HepG2 (cell line): ENCODE measurements around the gene CDK5R1. TPM values are rescaled to one million over a fixed set of nuclear protein-coding genes. Genes with fewer than 3 reads are reported as not detected.
A peak's percentile ranks its signal among the peaks of the same experiment; 100 is the strongest.

Source experiments
- CBX5 ChIP-seq: sonication (generic); formaldehyde crosslinking; IDR thresholded peaks from 2 replicates; pipeline ENCODE4 v1.4.0; 2020; ENCODE audit warnings: missing genetic modification reagents, borderline replicate concordance
- CENPX ChIP-seq: sonication (generic); formaldehyde crosslinking; IDR thresholded peaks from 2 replicates; pipeline ENCODE4 v1.9.0; 2021; ENCODE audit warnings: mild to moderate bottlenecking, missing genetic modification reagents, moderate library complexity
- DMTF1 ChIP-seq: sonication (generic); formaldehyde crosslinking; IDR thresholded peaks from 2 replicates; pipeline ENCODE4 v1.4.0; 2020; ENCODE audit warnings: mild to moderate bottlenecking, missing genetic modification reagents
- DR1 ChIP-seq: sonication (generic); formaldehyde crosslinking; IDR thresholded peaks from 2 replicates; pipeline ENCODE4 v1.8.0; 2021; ENCODE audit warnings: mild to moderate bottlenecking, missing genetic modification reagents, inconsistent platforms
- EZH2 ChIP-seq: conservative IDR thresholded peaks from 2 replicates; pipeline ENCODE4 v1.6.1; 2012; ENCODE audit warnings: mild to moderate bottlenecking, low read depth, low read length, moderate library complexity
- HHEX ChIP-seq: IDR thresholded peaks from 2 replicates; pipeline ENCODE4 v1.6.1; 2016; ENCODE audit warnings: control low read depth
- JUND ChIP-seq: sonication (generic); formaldehyde crosslinking; IDR thresholded peaks from 2 replicates; pipeline ENCODE4 v1.8.0; 2022; ENCODE audit warnings: mild to moderate bottlenecking, missing genetic modification reagents
- LRRFIP1 ChIP-seq: sonication (generic); formaldehyde crosslinking; conservative IDR thresholded peaks from 2 replicates; pipeline ENCODE4 v1.4.0; 2020; ENCODE audit warnings: missing genetic modification reagents
- MIER2 ChIP-seq: IDR thresholded peaks from 2 replicates; pipeline ENCODE4 v1.6.1; 2016; ENCODE audit warnings: missing biosample characterization, missing genetic modification reagents
- NR2F1 ChIP-seq, 2 experiments: fragments of 450-650 bp in 1 of 2; formaldehyde crosslinking in 1 of 2; IDR thresholded peaks; 2 replicates each; pipeline versions ENCODE4 v1.5.0 to v1.6.1; 2016 to 2020; ENCODE audit warnings: mild to moderate bottlenecking in 1 of 2, missing compliant biosample characterization in 1 of 2, missing genetic modification reagents in 1 of 2, moderate library complexity in 1 of 2
- RBFOX2 ChIP-seq: fragments of 200-400 bp; formaldehyde crosslinking; IDR thresholded peaks from 2 replicates; pipeline ENCODE4 v1.6.1; 2017; ENCODE audit warnings: low read depth, mild to moderate bottlenecking, low read length
- SALL1 ChIP-seq: sonication (generic); formaldehyde crosslinking; IDR thresholded peaks from 2 replicates; pipeline ENCODE4 v1.8.0; 2022; ENCODE audit warnings: mild to moderate bottlenecking, missing genetic modification reagents
- SAP130 ChIP-seq: IDR thresholded peaks from 2 replicates; pipeline ENCODE4 v1.6.1; 2016; ENCODE audit warnings: low read depth
- TCF7 ChIP-seq: sonication (generic); IDR thresholded peaks from 2 replicates; pipeline ENCODE4 v1.6.1; 2016; ENCODE audit warnings: antibody characterized with exemption, low read depth
- TMF1 ChIP-seq: sonication (generic); formaldehyde crosslinking; IDR thresholded peaks from 2 replicates; pipeline ENCODE4 v1.8.1; 2022; ENCODE audit warnings: low read depth, missing genetic modification reagents
- ZNF383 ChIP-seq: sonication (generic); formaldehyde crosslinking; IDR thresholded peaks from 2 replicates; pipeline ENCODE4 v1.4.0; 2020; ENCODE audit warnings: missing genetic modification reagents, mild to moderate bottlenecking, borderline replicate concordance
- ZNF414 ChIP-seq: sonication (generic); formaldehyde crosslinking; IDR thresholded peaks from 2 replicates; pipeline ENCODE4 v1.5.0; 2020; ENCODE audit warnings: missing genetic modification reagents
- ZNF788 ChIP-seq: sonication (generic); formaldehyde crosslinking; IDR thresholded peaks from 2 replicates; pipeline ENCODE4 v1.5.0; 2020; ENCODE audit warnings: mild to moderate bottlenecking, missing genetic modification reagents, borderline replicate concordance
- polyA plus RNA-seq, 8 experiments: library from polyadenylated mRNA; depleted of rRNA in 3 of 8; stranded (reverse) in 7 of 8; unstranded in 1 of 8; fragments of >200 nt; fragmentation: Illumina TruSeq in 4 of 8; extraction: Trizol in 4 of 8; gene quantifications; 2 replicates each; pipeline versions ENCODE4 v1.2.1 to v1.2.3, GENCODE V29; 2011 to 2016; ENCODE audit warnings: low read depth in 4 of 8, missing spikeins in 1 of 8, mixed read lengths in 1 of 8; ENCODE audit not compliant: insufficient read depth in 1 of 8
- total RNA-seq, 5 experiments: library from RNA; depleted of rRNA; stranded (reverse); fragments of >200 nt; fragmentation: Illumina TruSeq; extraction: Trizol; gene quantifications; 2 replicates each; pipeline ENCODE4 v1.2.3, GENCODE V29; 2016; ENCODE audit warnings: low read depth in 1 of 5
- TF ChIP-seq, protein P1 (sequence below): sonication (generic); formaldehyde crosslinking; IDR thresholded peaks from 2 replicates; pipeline ENCODE4 v1.4.0; 2020; ENCODE audit warnings: missing genetic modification reagents

Gene CDK5R1
- total and polyA plus RNA-seq, 2 of the 13 experiments (the other 11 are each of a cell fraction or from before 2014, with no cell fraction given): 1.1 to 3.9 TPM

- TF ChIP-seq NR2F1 (CRISPR knock-in tag; IDR thresholded peaks at IDR 0.05) (no peak), ZNF414 (CRISPR knock-in tag) (no peak), SAP130 (CRISPR knock-in tag) (peak; percentile 28; the same call in 1 of the 2 replicates), SALL1 (CRISPR knock-in tag) (0 out of 2 replicates have a peak, but pooled peaks have one; percentile 17), DR1 (no peak), JUND (CRISPR knock-in tag) (no peak), RBFOX2 (peak; percentile 49; the same call in 1 of the 2 replicates), DMTF1 (CRISPR knock-in tag) (no peak), ZNF383 (CRISPR knock-in tag) (no peak), CBX5 (no peak), HHEX (CRISPR knock-in tag) (no peak), CENPX (CRISPR knock-in tag) (no peak), EZH2 (no peak), MIER2 (CRISPR knock-in tag) (no peak), LRRFIP1 (CRISPR knock-in tag) (no peak), TCF7 (no peak), ZNF788 (CRISPR knock-in tag) (no peak), TMF1 (CRISPR knock-in tag) (no peak)
- TF ChIP-seq, protein P1, sequence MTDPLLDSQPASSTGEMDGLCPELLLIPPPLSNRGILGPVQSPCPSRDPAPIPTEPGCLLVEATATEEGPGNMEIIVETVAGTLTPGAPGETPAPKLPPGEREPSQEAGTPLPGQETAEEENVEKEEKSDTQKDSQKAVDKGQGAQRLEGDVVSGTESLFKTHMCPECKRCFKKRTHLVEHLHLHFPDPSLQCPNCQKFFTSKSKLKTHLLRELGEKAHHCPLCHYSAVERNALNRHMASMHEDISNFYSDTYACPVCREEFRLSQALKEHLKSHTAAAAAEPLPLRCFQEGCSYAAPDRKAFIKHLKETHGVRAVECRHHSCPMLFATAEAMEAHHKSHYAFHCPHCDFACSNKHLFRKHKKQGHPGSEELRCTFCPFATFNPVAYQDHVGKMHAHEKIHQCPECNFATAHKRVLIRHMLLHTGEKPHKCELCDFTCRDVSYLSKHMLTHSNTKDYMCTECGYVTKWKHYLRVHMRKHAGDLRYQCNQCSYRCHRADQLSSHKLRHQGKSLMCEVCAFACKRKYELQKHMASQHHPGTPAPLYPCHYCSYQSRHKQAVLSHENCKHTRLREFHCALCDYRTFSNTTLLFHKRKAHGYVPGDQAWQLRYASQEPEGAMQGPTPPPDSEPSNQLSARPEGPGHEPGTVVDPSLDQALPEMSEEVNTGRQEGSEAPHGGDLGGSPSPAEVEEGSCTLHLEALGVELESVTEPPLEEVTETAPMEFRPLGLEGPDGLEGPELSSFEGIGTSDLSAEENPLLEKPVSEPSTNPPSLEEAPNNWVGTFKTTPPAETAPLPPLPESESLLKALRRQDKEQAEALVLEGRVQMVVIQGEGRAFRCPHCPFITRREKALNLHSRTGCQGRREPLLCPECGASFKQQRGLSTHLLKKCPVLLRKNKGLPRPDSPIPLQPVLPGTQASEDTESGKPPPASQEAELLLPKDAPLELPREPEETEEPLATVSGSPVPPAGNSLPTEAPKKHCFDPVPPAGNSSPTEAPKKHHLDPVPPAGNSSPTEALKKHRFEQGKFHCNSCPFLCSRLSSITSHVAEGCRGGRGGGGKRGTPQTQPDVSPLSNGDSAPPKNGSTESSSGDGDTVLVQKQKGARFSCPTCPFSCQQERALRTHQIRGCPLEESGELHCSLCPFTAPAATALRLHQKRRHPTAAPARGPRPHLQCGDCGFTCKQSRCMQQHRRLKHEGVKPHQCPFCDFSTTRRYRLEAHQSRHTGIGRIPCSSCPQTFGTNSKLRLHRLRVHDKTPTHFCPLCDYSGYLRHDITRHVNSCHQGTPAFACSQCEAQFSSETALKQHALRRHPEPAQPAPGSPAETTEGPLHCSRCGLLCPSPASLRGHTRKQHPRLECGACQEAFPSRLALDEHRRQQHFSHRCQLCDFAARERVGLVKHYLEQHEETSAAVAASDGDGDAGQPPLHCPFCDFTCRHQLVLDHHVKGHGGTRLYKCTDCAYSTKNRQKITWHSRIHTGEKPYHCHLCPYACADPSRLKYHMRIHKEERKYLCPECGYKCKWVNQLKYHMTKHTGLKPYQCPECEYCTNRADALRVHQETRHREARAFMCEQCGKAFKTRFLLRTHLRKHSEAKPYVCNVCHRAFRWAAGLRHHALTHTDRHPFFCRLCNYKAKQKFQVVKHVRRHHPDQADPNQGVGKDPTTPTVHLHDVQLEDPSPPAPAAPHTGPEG (CRISPR knock-in tag): no peak
Measured at GRCh38 chr17:32487473-32488176, 832 bp downstream of the CDK5R1 start (continued).
